H54 (cell line): ENCODE data around the gene NSD2.
"Not testable (repeated sequence)": the region's sequence is repeated elsewhere in the genome, so short reads cannot be mapped to it uniquely, and the experiment has no call there.

Source experiments
- DNase-seq: peaks from one replicate; pipeline ENCODE4 v3.0.0; 2011; ENCODE audit warnings: low spot score, mixed read lengths; ENCODE audit not compliant: insufficient read length
- FAIRE-seq: peaks from 3 replicates; lab custom pipeline; 2011; peaks lifted over from hg19 to GRCh38; lab: Jason Lieb, UNC
- POLR2A ChIP-seq: IDR thresholded peaks from 2 replicates; pipeline ENCODE4 v1.6.1; 2011; ENCODE audit warnings: low read depth, mild to moderate bottlenecking, low read length

Gene NSD2

DNA sequence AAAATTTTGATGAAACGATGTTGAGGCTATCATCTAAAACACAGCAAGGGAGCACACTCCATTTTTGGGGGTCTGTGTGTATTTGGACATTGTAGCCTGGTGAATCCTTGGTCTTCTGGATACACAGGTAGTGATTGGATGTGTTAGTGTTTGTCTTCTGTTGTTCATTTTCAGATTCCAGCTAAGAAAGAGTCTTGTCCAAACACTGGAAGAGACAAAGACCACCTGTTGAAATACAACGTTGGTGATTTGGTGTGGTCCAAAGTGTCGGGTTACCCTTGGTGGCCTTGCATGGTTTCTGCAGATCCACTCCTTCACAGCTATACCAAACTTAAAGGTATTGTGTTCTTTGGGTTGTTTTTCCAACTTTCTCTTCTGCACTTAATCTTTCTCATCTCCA is 32.8 kb downstream of the NSD2 start:
- no peak for TF ChIP-seq POLR2A
- FAIRE-seq: no peak
- DNase-seq: no peak

DNA sequence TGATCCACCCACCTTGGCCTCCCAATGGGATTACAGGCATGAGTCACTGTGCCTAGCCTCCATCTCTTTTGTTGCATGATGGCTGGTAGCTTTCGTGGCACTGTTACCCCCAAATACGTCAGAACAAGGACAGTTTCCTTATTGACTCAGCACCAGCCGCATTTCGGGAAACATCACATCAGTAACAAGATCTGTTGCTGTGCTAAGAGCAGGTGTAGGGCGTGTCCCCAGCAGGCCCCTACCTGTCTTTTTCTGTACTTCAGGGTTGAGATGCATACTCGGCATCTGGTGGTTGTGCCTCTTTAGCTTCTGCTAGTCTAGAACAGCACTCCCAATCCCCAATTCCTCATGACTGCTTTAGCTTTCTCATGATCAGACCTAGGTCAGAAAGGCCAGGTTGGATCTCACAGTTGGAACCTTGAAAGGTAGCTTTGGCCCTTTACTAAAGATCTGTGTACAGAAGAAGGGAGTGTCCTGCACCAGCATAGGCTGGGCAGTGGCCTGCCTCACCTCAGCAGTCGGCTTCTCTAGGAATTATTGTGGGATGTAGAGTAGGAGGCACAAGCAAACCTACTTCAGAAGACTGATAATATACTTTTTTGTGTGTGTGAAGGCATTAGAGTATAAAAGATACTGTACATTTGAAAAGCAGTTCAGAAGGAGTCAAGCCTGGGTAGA is 36.8 kb downstream of the NSD2 start:
- FAIRE-seq (no peak), DNase-seq (no peak)
- no peak for TF ChIP-seq POLR2A

DNA sequence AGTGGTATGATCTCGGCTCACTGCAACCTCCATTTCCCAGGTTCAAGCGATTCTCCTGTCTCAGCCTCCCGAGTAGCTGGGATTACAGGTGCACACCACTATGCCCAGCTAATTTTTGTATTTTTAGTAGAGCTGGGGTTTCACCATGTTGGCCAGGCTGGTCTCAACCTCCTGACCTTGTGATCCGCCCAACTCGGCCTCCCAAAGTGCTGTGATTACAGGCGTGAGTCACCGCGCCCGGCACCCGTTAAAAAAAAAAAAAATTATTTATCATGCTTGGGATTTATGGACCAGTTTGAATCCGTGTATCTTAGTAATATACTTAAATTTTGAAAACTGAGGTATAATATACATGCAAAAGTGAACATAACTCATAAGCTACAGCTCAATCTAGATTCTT is 38.5 kb downstream of the NSD2 start:
- DNase-seq, FAIRE-seq: not testable (repeated sequence)

DNA sequence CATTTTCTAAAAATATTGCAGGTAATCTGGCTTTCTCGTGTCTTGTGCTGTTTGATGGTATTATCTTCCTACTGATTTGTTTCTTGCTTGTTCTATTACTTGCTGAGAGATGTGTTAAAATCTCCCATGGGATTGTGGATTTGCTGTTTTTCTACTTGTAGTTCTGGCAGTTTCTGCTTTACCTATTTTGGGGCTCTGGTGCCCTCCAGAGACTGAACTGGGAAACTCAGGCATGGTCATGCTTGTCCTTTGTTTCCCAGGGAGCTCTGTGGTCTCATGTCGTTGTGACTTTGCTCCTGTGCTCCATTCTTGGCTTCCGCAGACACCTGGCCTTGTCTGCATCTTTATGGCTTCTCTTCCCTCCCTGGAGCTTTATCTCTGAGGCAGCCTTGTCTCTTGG is 39.5 kb downstream of the NSD2 start:
- no peak for DNase-seq
- no peak for FAIRE-seq
- no peak for TF ChIP-seq POLR2A

DNA sequence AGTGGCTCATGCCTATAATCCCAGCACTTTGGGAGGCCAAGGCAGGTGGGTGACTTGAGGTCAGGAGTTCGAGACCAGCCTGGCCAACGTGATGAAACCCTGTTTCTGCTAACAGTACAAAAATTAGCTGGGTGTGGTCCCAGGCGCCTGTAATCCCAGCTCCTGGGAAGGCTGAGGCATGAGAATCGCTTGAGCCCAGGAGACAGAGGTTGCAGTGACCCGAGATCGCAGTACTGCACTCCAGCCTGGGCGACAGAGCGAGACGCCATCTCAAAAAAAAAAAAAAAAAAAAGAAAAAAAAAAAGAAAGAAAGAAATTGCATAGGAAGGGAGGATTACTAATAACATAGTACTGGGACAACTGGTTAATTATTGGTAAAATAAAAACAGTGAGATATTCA is 40.1 kb downstream of the NSD2 start:
- FAIRE-seq, DNase-seq: not testable (repeated sequence)

DNA sequence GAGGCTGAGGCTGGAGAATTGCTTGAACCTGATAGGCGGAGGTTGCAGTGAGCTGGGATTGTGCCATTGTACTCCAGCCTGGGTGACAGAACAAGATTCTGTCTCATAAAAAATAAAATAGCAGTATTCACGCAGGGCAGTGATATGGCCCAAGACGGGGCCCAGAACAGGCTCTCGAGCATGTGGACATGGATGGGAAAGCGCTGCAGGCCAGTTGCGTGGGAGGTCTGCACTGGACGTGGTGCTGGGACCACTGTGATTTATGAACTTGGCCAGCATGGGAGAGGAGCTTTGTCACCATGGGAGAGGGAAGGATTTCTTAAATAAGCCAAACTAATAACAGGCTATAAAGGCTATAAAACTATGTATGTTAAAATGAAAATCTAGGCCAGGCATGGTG is 51.6 kb downstream of the NSD2 start:
- FAIRE-seq: no peak
- TF ChIP-seq POLR2A: no peak
- no peak for DNase-seq

DNA sequence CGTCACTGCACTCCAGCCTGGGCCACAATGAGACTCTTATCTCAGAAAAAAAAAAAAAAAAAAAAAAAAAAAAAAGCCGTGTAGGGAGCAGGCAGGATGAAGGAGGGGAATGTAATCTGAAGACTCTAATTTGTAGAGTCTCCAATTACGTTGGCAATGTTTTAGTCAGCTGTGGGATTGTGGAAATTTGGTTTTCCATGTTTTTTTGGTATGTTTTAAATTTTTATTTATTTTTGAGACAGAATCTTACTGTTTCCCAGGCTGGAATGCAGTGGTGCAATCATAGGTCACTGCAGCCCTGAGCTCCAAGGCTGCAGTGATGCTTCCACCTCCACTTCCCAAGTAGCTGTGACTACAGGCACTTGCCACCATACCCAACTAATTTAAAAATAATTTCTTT is 56.5 kb downstream of the NSD2 start:
- DNase-seq (no peak), FAIRE-seq (no peak)
- TF ChIP-seq POLR2A: no peak

DNA sequence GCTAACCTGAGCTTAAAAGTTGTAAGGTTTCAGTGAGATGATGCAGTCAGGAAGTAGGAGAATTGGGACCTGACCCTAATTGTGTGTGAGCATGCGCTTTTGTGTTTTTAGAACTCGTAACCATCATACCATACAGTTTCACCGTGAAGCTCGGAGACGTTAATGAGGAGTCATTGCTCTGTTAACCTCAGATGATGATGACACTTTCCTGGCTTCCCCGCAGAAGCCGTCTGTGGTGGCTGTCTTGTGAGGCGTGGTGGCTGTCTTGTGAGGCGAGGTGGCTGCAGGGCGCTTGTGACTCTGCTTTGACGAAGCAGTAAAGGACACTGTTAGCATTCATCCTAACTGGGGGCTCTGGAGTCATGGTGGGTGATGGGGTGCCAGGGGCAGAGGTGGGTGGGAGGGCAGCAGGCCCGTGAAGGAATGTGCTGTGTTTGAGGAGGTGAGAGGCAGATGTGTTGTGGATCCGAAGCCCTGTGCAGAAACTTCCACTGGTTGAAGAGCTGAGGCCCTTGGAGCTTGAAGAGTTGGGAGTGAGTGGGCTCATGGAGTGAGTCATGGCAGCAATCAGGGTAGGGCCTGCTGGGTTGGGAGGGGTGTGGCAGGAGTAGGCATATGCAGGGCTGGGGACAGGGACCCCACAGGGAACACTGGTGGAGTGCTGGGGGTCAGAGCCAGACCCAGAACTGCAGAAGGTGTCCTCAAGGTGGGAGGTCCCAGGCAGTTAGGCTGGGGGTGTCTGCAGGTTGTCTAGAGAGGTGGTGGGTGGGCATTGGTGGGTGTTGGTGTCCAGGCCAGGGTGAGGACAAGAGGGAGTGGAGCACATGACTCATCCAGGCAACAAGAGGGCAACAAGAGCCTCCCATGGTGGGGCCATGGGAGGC is 57.4 kb downstream of the NSD2 start:
- FAIRE-seq (no peak), DNase-seq (no peak)
- no peak for TF ChIP-seq POLR2A

DNA sequence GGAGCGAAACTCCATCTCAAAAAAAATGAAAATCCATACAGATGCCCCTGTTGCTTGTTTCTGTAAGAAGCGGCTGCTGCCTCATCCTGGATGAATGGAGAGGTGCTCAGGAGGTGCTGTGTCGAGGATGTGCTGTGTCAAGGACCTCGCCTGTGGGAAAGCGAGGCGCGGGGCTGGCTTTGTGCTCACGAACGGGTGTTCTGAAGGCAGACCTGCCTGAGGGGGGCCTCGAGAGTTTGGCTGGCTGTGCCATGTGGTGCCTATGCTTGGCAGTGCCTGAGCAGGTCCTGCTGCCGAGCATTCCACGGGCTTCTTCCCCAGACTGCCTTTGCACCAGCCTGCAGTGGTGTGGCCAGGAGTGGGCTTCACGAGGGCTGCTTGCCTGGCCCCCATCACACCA is 61.5 kb downstream of the NSD2 start:
- no peak for TF ChIP-seq POLR2A
- FAIRE-seq (no peak), DNase-seq (no peak)

DNA sequence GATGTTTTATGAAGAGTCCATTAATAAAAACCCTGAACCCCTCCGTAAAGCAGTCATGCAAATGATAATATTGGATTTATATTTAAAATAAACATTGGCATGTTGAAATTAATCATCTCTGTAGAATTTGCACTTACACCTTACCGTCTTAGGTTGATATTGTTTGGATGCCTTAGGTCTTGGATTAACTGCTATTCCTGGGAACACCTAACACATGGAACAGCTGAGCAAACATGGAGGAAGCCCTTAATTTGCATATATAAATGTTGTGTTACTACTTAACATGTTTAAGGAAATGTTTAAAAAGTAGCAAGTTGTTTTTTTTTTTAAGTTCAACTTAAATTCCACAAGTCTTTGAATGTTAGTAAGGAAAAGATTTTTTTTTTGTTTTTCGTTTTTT is 62.5 kb downstream of the NSD2 start:
- DNase-seq: no peak
- TF ChIP-seq POLR2A: no peak
- FAIRE-seq: no peak

DNA sequence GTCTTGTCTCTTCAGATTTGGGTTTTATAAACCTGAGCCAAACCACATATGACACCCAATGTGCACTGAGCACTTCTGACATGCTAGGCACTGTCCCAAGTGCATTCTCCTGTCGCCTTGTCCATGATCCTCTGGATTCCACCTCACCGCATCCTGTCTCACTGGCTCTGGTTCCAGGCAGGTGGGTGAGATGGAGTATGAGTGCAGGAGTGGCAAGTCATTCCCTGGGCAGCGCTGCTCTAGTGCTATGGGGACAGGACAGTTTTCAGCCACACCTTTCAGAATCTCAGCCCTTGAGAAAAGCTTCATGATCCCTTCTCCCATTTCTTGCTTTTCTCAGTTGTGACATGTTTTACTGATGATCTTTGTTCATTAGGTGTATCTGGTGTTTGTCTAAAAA is 66.4 kb downstream of the NSD2 start:
- FAIRE-seq (no peak), DNase-seq (no peak)
- no peak for TF ChIP-seq POLR2A

DNA sequence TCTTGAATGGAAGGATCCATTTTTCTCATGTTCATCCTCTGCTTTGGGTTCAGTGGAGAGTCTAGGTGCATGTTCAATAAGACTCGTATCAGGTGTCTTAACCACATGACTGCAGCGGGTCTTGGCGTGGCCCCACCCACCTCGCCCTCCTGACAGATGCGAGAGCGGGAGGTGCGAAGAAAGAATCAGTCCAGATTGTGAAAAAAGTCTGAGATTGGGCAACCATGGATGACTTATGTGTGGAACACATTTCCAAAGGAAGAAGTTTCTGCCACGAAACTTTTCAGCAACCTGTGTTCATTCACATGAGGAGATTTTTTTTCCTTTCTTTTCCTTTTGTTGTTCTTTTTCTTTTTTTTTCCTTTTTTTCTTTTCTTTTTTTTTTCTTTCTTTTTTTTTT is 66.8 kb downstream of the NSD2 start:
- no peak for DNase-seq
- FAIRE-seq: no peak
- TF ChIP-seq POLR2A: no peak

DNA sequence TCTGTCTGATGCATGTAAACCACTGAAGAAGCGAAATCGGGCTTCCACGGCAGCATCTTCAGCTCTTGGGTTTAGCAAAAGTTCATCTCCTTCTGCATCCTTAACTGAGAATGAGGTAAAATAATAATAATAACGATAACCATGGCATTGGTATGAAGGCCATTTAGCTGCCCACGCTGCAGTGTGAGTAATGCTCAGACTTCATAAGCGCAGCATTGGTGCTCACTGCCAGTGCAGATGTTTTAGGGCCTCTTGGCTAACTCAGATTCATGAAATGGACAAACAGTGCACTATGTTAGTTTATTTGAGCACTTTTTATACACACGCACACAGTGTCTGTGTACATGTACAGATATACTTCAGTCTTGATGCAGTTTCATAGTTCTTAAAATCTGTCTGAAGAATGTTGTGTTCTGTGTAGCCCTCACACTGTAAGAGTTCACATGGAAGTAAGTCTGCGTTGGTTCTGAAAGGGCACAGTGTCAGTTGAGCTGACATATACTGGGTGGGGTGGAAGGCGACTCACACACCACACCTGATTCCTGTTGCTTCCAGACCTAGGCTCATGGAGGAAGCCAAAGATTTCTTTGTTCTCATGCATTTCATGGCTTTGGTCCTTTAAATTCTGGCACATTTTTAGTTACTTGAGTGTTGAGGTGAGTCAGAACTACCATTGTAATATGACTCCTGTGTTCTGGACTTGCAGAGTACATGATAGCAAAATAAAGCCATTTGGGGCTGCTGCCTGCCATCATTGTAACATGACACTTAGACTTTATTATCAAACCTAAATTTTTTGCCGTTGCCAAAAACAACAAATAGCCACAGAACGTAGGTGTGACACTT is 68.7 kb downstream of the NSD2 start:
- FAIRE-seq (peak; percentile 36), DNase-seq (peak; percentile 55)
- no peak for TF ChIP-seq POLR2A

DNA sequence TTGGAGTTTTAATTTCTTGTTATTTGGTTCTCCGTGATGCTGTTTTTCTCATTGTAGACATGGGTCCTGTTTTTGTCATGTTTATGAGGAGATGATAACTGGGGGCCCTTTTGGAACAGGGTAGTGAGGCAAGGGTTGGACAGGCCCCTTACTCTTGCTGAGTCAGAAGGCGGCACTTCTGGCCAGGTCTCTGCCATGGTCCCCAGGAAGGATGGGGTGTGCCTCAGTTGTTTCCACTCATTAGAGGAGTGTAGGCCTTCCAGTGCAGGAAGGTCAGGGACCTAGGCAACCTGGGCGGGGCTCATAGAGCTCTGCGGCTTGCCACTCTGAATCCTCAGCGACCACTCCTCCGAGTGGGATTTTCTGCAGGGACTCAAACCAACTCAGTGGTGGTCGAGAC is 69.4 kb downstream of the NSD2 start:
- DNase-seq (no peak), FAIRE-seq (no peak)

More for the DNA sequence above, 69.4 kb downstream of the NSD2 start:
- no peak for TF ChIP-seq POLR2A
